Measurements from ENCODE around the gene NKX1-1.
"Not testable (repeated sequence)": the region's sequence is repeated elsewhere in the genome, so short reads cannot be mapped to it uniquely, and the experiment has no call there.

NKX1-1 gene

GRCh38 chr4:1393363-1393762 lies 12.9 kb downstream of the NKX1-1 start:
- H3K9me3 ChIP-seq (ENCODE audit: insufficient read depth, low read depth, low read length) = peaks cover 25% of the 10 kb centered on the region
- not testable (repeated sequence) for H4K12ac ChIP-seq (ENCODE audit: low read depth, low read length); H2BK12ac ChIP-seq (ENCODE audit: low read length); H3K4me3 ChIP-seq (ENCODE audit: low read depth, low read length); H3K79me2 ChIP-seq (ENCODE audit: control insufficient read depth, insufficient read depth, low read length, poor library complexity); H3K4me1 ChIP-seq (ENCODE audit: control insufficient read depth in 1 of 2, insufficient read depth in 2 of 2, low read length in 2 of 2); H3K9ac ChIP-seq (ENCODE audit: low read length); H4K91ac ChIP-seq (ENCODE audit: low read depth, low read length); H3K27ac ChIP-seq (ENCODE audit: low read depth, low read length); H2AK5ac ChIP-seq (ENCODE audit: low read length); H3K79me1 ChIP-seq (ENCODE audit: low read length); H3K4ac ChIP-seq (ENCODE audit: low read depth, low read length); H2BK5ac ChIP-seq (ENCODE audit: low read depth, low read length, poor library complexity); H4K8ac ChIP-seq (ENCODE audit: low read depth, low read length); H3K14ac ChIP-seq (ENCODE audit: low read length); H2AFZ ChIP-seq (ENCODE audit: insufficient read depth, low read length, poor library complexity); H3K23ac ChIP-seq (ENCODE audit: low read length); H3K27me3 ChIP-seq (ENCODE audit: insufficient read depth, low read length); H3K4me2 ChIP-seq (ENCODE audit: low read length); H2BK120ac ChIP-seq (ENCODE audit: insufficient read depth, low read length, poor library complexity); H3K18ac ChIP-seq (ENCODE audit: low read length)
- no CpG with 5 or more reads among the region's 5 CpGs for WGBS (ENCODE audit: extremely low coverage, insufficient coverage, insufficient read length)
- peaks cover 8 to 17% of the 10 kb centered on the region in 2 experiments for H3K36me3 ChIP-seq (ENCODE audit: control insufficient read depth in 1 of 2, insufficient read depth in 2 of 2, low read length in 2 of 2)
- peak in 1 of 2 donors; percentile 30 for DNase-seq

GRCh38 chr4:1385373-1386340 lies 20.6 kb downstream of the NKX1-1 start:
- no peak overlapping the region for H2AFZ ChIP-seq (ENCODE audit: insufficient read depth, low read length, poor library complexity)
- H3K4me1 ChIP-seq (ENCODE audit: control insufficient read depth in 1 of 2, insufficient read depth in 2 of 2, low read length in 2 of 2) = no peaks in the 10 kb centered on the region
- no peak overlapping the region for H3K18ac ChIP-seq (ENCODE audit: low read length)
- H3K23ac ChIP-seq (ENCODE audit: low read length) = no peak overlapping the region
- no peak overlapping the region for H2AK5ac ChIP-seq (ENCODE audit: low read length)
- no peaks in the 10 kb centered on the region for H3K79me2 ChIP-seq (ENCODE audit: control insufficient read depth, insufficient read depth, low read length, poor library complexity)
- H3K9me3 ChIP-seq (ENCODE audit: insufficient read depth, low read depth, low read length) = no peaks in the 10 kb centered on the region
- H3K4me3 ChIP-seq (ENCODE audit: low read depth, low read length) = no peak overlapping the region
- no peak overlapping the region for H3K4me2 ChIP-seq (ENCODE audit: low read length)
- H2BK5ac ChIP-seq (ENCODE audit: low read depth, low read length, poor library complexity) = no peak overlapping the region
- no peak overlapping the region for H3K14ac ChIP-seq (ENCODE audit: low read length)
- no peak overlapping the region for H3K4ac ChIP-seq (ENCODE audit: low read depth, low read length)
- H3K9ac ChIP-seq (ENCODE audit: low read length) = no peak overlapping the region
- H4K12ac ChIP-seq (ENCODE audit: low read depth, low read length) = no peak overlapping the region
- H2BK12ac ChIP-seq (ENCODE audit: low read length) = no peak overlapping the region
- no peak overlapping the region for H2BK120ac ChIP-seq (ENCODE audit: insufficient read depth, low read length, poor library complexity)
- no peaks in the 10 kb centered on the region for H3K79me1 ChIP-seq (ENCODE audit: low read length)
- no CpG with 5 or more reads among the region's 44 CpGs for WGBS (ENCODE audit: extremely low coverage, insufficient coverage, insufficient read length)
- DNase-seq = peak; percentile 12 to 46
- no peak overlapping the region for H4K91ac ChIP-seq (ENCODE audit: low read depth, low read length)
- H3K36me3 ChIP-seq (ENCODE audit: control insufficient read depth in 1 of 2, insufficient read depth in 2 of 2, low read length in 2 of 2) = peaks cover 22 to 25% of the 10 kb centered on the region in 2 experiments
- no peak overlapping the region for H4K8ac ChIP-seq (ENCODE audit: low read depth, low read length)
- H3K27ac ChIP-seq (ENCODE audit: low read depth, low read length) = no peak overlapping the region
- no peaks in the 10 kb centered on the region for H3K27me3 ChIP-seq (ENCODE audit: insufficient read depth, low read length)

GRCh38 chr4:1384675-1385372 lies 21.4 kb downstream of the NKX1-1 start:
- WGBS (ENCODE audit: extremely low coverage, insufficient coverage, insufficient read length) = no CpG with 5 or more reads among the region's 16 CpGs
- no peak overlapping the region for H2AK5ac ChIP-seq (ENCODE audit: low read length)
- H2BK120ac ChIP-seq (ENCODE audit: insufficient read depth, low read length, poor library complexity) = no peak overlapping the region
- no peaks in the 10 kb centered on the region for H3K4me1 ChIP-seq (ENCODE audit: control insufficient read depth in 1 of 2, insufficient read depth in 2 of 2, low read length in 2 of 2)
- no peak overlapping the region for H3K18ac ChIP-seq (ENCODE audit: low read length)
- no peaks in the 10 kb centered on the region for H3K79me1 ChIP-seq (ENCODE audit: low read length)
- H4K12ac ChIP-seq (ENCODE audit: low read depth, low read length) = no peak overlapping the region
- no peak for DNase-seq
- no peaks in the 10 kb centered on the region for H3K27me3 ChIP-seq (ENCODE audit: insufficient read depth, low read length)
- H3K14ac ChIP-seq (ENCODE audit: low read length) = no peak overlapping the region
- no peak overlapping the region for H4K91ac ChIP-seq (ENCODE audit: low read depth, low read length)
- no peak overlapping the region for H3K4me3 ChIP-seq (ENCODE audit: low read depth, low read length)
- no peak overlapping the region for H2BK12ac ChIP-seq (ENCODE audit: low read length)
- H3K23ac ChIP-seq (ENCODE audit: low read length) = no peak overlapping the region
- H3K27ac ChIP-seq (ENCODE audit: low read depth, low read length) = no peak overlapping the region
- H3K4ac ChIP-seq (ENCODE audit: low read depth, low read length) = no peak overlapping the region
- H4K8ac ChIP-seq (ENCODE audit: low read depth, low read length) = no peak overlapping the region
- no peak overlapping the region for H2AFZ ChIP-seq (ENCODE audit: insufficient read depth, low read length, poor library complexity)
- H3K79me2 ChIP-seq (ENCODE audit: control insufficient read depth, insufficient read depth, low read length, poor library complexity) = no peaks in the 10 kb centered on the region
- peaks cover 25 to 31% of the 10 kb centered on the region in 2 experiments for H3K36me3 ChIP-seq (ENCODE audit: control insufficient read depth in 1 of 2, insufficient read depth in 2 of 2, low read length in 2 of 2)
- no peaks in the 10 kb centered on the region for H3K9me3 ChIP-seq (ENCODE audit: insufficient read depth, low read depth, low read length)
- H3K9ac ChIP-seq (ENCODE audit: low read length) = no peak overlapping the region
- H2BK5ac ChIP-seq (ENCODE audit: low read depth, low read length, poor library complexity) = no peak overlapping the region
- no peak overlapping the region for H3K4me2 ChIP-seq (ENCODE audit: low read length)

- no peak overlapping the region for H2BK5ac ChIP-seq (ENCODE audit: low read depth, low read length, poor library complexity)
- H3K27ac ChIP-seq (ENCODE audit: low read depth, low read length) = no peak overlapping the region
- H3K79me2 ChIP-seq (ENCODE audit: control insufficient read depth, insufficient read depth, low read length, poor library complexity) = no peaks in the 10 kb centered on the region
- WGBS (ENCODE audit: extremely low coverage, insufficient coverage, insufficient read length) = no CpG with 5 or more reads among the region's 34 CpGs
- no peak overlapping the region for H2AFZ ChIP-seq (ENCODE audit: insufficient read depth, low read length, poor library complexity)
- H3K4me2 ChIP-seq (ENCODE audit: low read length) = no peak overlapping the region
- H3K23ac ChIP-seq (ENCODE audit: low read length) = no peak overlapping the region
- H3K36me3 ChIP-seq (ENCODE audit: control insufficient read depth in 1 of 2, insufficient read depth in 2 of 2, low read length in 2 of 2) = peaks cover 26 to 31% of the 10 kb centered on the region in 2 experiments
- no peak overlapping the region for H2BK12ac ChIP-seq (ENCODE audit: low read length)
- H4K91ac ChIP-seq (ENCODE audit: low read depth, low read length) = no peak overlapping the region
- no peak overlapping the region for H3K18ac ChIP-seq (ENCODE audit: low read length)
- no peaks in the 10 kb centered on the region for H3K4me1 ChIP-seq (ENCODE audit: control insufficient read depth in 1 of 2, insufficient read depth in 2 of 2, low read length in 2 of 2)
- no peak overlapping the region for H3K4ac ChIP-seq (ENCODE audit: low read depth, low read length)
- H2AK5ac ChIP-seq (ENCODE audit: low read length) = no peak overlapping the region
- H3K9ac ChIP-seq (ENCODE audit: low read length) = no peak overlapping the region
- no peak overlapping the region for H3K4me3 ChIP-seq (ENCODE audit: low read depth, low read length)
- H4K8ac ChIP-seq (ENCODE audit: low read depth, low read length) = no peak overlapping the region
- DNase-seq = no peak
- H3K27me3 ChIP-seq (ENCODE audit: insufficient read depth, low read length) = no peaks in the 10 kb centered on the region
- no peak overlapping the region for H2BK120ac ChIP-seq (ENCODE audit: insufficient read depth, low read length, poor library complexity)
- no peaks in the 10 kb centered on the region for H3K79me1 ChIP-seq (ENCODE audit: low read length)
- H4K12ac ChIP-seq (ENCODE audit: low read depth, low read length) = no peak overlapping the region
- no peak overlapping the region for H3K14ac ChIP-seq (ENCODE audit: low read length)
- H3K9me3 ChIP-seq (ENCODE audit: insufficient read depth, low read depth, low read length) = no peaks in the 10 kb centered on the region
Observed at GRCh38 chr4:1383728-1384591, 22.3 kb downstream of the NKX1-1 start.

All from trophoblast cell (in vitro differentiated cells and primary cell).